8988T (cell line): Measurements from ENCODE around the gene ABHD17C.

Experiments
- DNase-seq: peaks from one replicate; pipeline ENCODE4 v3.0.0; 2011

The ABHD17C gene

GRCh38 chr15:80790236-80790635, 95.1 kb downstream of the ABHD17C start:
- DNase-seq = no peak

GRCh38 chr15:80791004-80791403, 95.9 kb downstream of the ABHD17C start:
- DNase-seq = no peak

GRCh38 chr15:80796407-80796806, 101.3 kb downstream of the ABHD17C start:
- no peak for DNase-seq

GRCh38 chr15:80798911-80799310, 103.8 kb downstream of the ABHD17C start:
- no peak for DNase-seq

- no peak for DNase-seq
Observed at GRCh38 chr15:80800067-80800466, 105.0 kb downstream of the ABHD17C start.

GRCh38 chr15:80801891-80802680, 107.0 kb downstream of the ABHD17C start:
- no peak for DNase-seq

- DNase-seq = no peak
Observed at GRCh38 chr15:80803580-80804525, 108.7 kb downstream of the ABHD17C start.

GRCh38 chr15:80804970-80805495, 109.9 kb downstream of the ABHD17C start:
- no peak for DNase-seq
